ENCODE data around the gene STK32B. TPM values are rescaled to one million over a fixed set of nuclear protein-coding genes. Genes with fewer than 3 reads are reported as not detected.

STK32B gene
- total and polyA plus RNA-seq, 7 experiments from 2014 or later, result 1.7 TPM; not detected in 6

GRCh38 chr4:5034206-5034605 lies 17.1 kb upstream of the STK32B start:
- H3K9me3 ChIP-seq (ENCODE audit: control insufficient read depth in 2 of 3, low read length in 3 of 3), result no peaks in the 10 kb centered on the region
- no peak overlapping the region for H3K4me3 ChIP-seq (ENCODE audit: low read length)
- intact Hi-C loops (cut with micrococcal nuclease), result no loop called here
- no peaks in the 10 kb centered on the region for H3K36me3 ChIP-seq (ENCODE audit: control insufficient read depth in 2 of 3, insufficient read depth in 3 of 3, low read length in 3 of 3)
- H3K4me1 ChIP-seq (ENCODE audit: control insufficient read depth in 2 of 2, insufficient read depth in 2 of 2, low read length in 2 of 2), result no peaks in the 10 kb centered on the region
- Mint-ChIP-seq H3K27me3 (peaks cover 0 to 11% (median 0%) of the 10 kb centered on the region in 5 donors), H3K27ac (no peak overlapping the region), H3K4me1 (peaks cover 4 to 12% (median 6%) of the 10 kb centered on the region in 7 donors), H3K4me3 (no peak overlapping the region), H3K9me3 (no peaks in the 10 kb centered on the region), H3K36me3 (no peaks in the 10 kb centered on the region)
- DNase-seq, result no peak
- no peaks in the 10 kb centered on the region for H3K27me3 ChIP-seq (ENCODE audit: control insufficient read depth in 2 of 2, insufficient read depth in 2 of 2, low read length in 2 of 2)
- H3K27ac ChIP-seq (ENCODE audit: low read depth, low read length), result no peak overlapping the region
- ChIA-PET CTCF (no interaction called here), POLR2A (no interaction called here)
- ATAC-seq, result no peak

GRCh38 chr4:5036239-5036638 lies 15.0 kb upstream of the STK32B start:
- ChIA-PET POLR2A (no interaction called here), CTCF (interaction anchor here (0.7 kb wide), 1 partner anchor 112 kb away, joined by 3 read pairs; no protein-coding TSS in a partner anchor)
- Mint-ChIP-seq H3K36me3 (no peaks in the 10 kb centered on the region), H3K4me1 (peaks cover 5 to 12% (median 6%) of the 10 kb centered on the region in 7 donors), H3K9me3 (no peaks in the 10 kb centered on the region), H3K27me3 (peaks cover 0 to 11% (median 5%) of the 10 kb centered on the region in 5 donors), H3K4me3 (no peak overlapping the region), H3K27ac (no peak overlapping the region)
- H3K4me3 ChIP-seq (ENCODE audit: low read length), result no peak overlapping the region
- H3K36me3 ChIP-seq (ENCODE audit: control insufficient read depth in 2 of 3, insufficient read depth in 3 of 3, low read length in 3 of 3), result no peaks in the 10 kb centered on the region
- no peaks in the 10 kb centered on the region for H3K9me3 ChIP-seq (ENCODE audit: control insufficient read depth in 2 of 3, low read length in 3 of 3)
- intact Hi-C loops (cut with micrococcal nuclease), result no loop called here
- no peaks in the 10 kb centered on the region for H3K27me3 ChIP-seq (ENCODE audit: control insufficient read depth in 2 of 2, insufficient read depth in 2 of 2, low read length in 2 of 2)
- no peaks in the 10 kb centered on the region for H3K4me1 ChIP-seq (ENCODE audit: control insufficient read depth in 2 of 2, insufficient read depth in 2 of 2, low read length in 2 of 2)
- ATAC-seq, result no peak
- no peak for DNase-seq
- H3K27ac ChIP-seq (ENCODE audit: low read depth, low read length), result no peak overlapping the region

GRCh38 chr4:5037553-5038551 lies 13.4 kb upstream of the STK32B start:
- no peaks in the 10 kb centered on the region for H3K4me1 ChIP-seq (ENCODE audit: control insufficient read depth in 2 of 2, insufficient read depth in 2 of 2, low read length in 2 of 2)

GRCh38 chr4:5039800-5040199 lies 11.5 kb upstream of the STK32B start:
- CTCF ChIA-PET, result no interaction called here

More at GRCh38 chr4:5037553-5038551, 13.4 kb upstream of the STK32B start:
- POLR2A ChIA-PET, result no interaction called here
- no peaks in the 10 kb centered on the region for H3K36me3 ChIP-seq (ENCODE audit: control insufficient read depth in 2 of 3, insufficient read depth in 3 of 3, low read length in 3 of 3)
- Mint-ChIP-seq H3K9me3 (no peaks in the 10 kb centered on the region), H3K4me1 (peaks cover 5 to 12% (median 6%) of the 10 kb centered on the region in 7 donors), H3K27ac (no peak overlapping the region), H3K27me3 (peaks cover 0 to 20% (median 8%) of the 10 kb centered on the region in 5 donors), H3K4me3 (no peak overlapping the region), H3K36me3 (no peaks in the 10 kb centered on the region)
- no peaks in the 10 kb centered on the region for H3K27me3 ChIP-seq (ENCODE audit: control insufficient read depth in 2 of 2, insufficient read depth in 2 of 2, low read length in 2 of 2)
- CTCF ChIA-PET, result no interaction called here
- H3K27ac ChIP-seq (ENCODE audit: low read depth, low read length), result no peak overlapping the region
- intact Hi-C loops (cut with micrococcal nuclease), result no loop called here
- H3K9me3 ChIP-seq (ENCODE audit: control insufficient read depth in 2 of 3, low read length in 3 of 3), result no peaks in the 10 kb centered on the region
- no peak overlapping the region for H3K4me3 ChIP-seq (ENCODE audit: low read length)
- peak; percentile 54 for ATAC-seq
- no peak for DNase-seq

GRCh38 chr4:5040856-5041620 lies 10.2 kb upstream of the STK32B start:
- Histone ChIP-seq H3K4me3 (ENCODE audit: low read length) (no peak overlapping the region), H3K4me1 (ENCODE audit: control insufficient read depth in 2 of 2, insufficient read depth in 2 of 2, low read length in 2 of 2) (no peaks in the 10 kb centered on the region), H3K27me3 (ENCODE audit: control insufficient read depth in 2 of 2, insufficient read depth in 2 of 2, low read length in 2 of 2) (no peaks in the 10 kb centered on the region), H3K9me3 (ENCODE audit: control insufficient read depth in 2 of 3, low read length in 3 of 3) (no peaks in the 10 kb centered on the region), H3K36me3 (ENCODE audit: control insufficient read depth in 2 of 3, insufficient read depth in 3 of 3, low read length in 3 of 3) (no peaks in the 10 kb centered on the region), H3K27ac (ENCODE audit: low read depth, low read length) (no peak overlapping the region)
- intact Hi-C loops (cut with micrococcal nuclease), result no loop called here
- Mint-ChIP-seq H3K36me3 (peaks cover 0 to 10% (median 0%) of the 10 kb centered on the region in 5 donors), H3K27ac (no peak overlapping the region), H3K4me3 (no peak overlapping the region), H3K9me3 (peaks cover 0 to 8% (median 0%) of the 10 kb centered on the region in 11 donors), H3K4me1 (peaks cover 0 to 10% (median 0%) of the 10 kb centered on the region in 7 donors), H3K27me3 (peaks cover 0 to 36% (median 26%) of the 10 kb centered on the region in 5 donors)
- POLR2A ChIA-PET, result no interaction called here
- no peak for ATAC-seq
- CTCF ChIA-PET, result no interaction called here
- DNase-seq, result no peak

More at GRCh38 chr4:5039800-5040199, 11.5 kb upstream of the STK32B start:
- Mint-ChIP-seq H3K4me1 (peaks cover 0 to 8% (median 0%) of the 10 kb centered on the region in 7 donors), H3K27me3 (peaks cover 0 to 24% (median 15%) of the 10 kb centered on the region in 5 donors), H3K27ac (no peak overlapping the region), H3K4me3 (no peak overlapping the region), H3K9me3 (no peaks in the 10 kb centered on the region), H3K36me3 (no peaks in the 10 kb centered on the region)
- H3K36me3 ChIP-seq (ENCODE audit: control insufficient read depth in 2 of 3, insufficient read depth in 3 of 3, low read length in 3 of 3), result no peaks in the 10 kb centered on the region
- no peak overlapping the region for H3K4me3 ChIP-seq (ENCODE audit: low read length)
- ATAC-seq (no peak), DNase-seq (no peak)
- intact Hi-C loops (cut with micrococcal nuclease), result no loop called here
- POLR2A ChIA-PET, result no interaction called here
- no peaks in the 10 kb centered on the region for H3K4me1 ChIP-seq (ENCODE audit: control insufficient read depth in 2 of 2, insufficient read depth in 2 of 2, low read length in 2 of 2)
- H3K27ac ChIP-seq (ENCODE audit: low read depth, low read length), result no peak overlapping the region
- no peaks in the 10 kb centered on the region for H3K9me3 ChIP-seq (ENCODE audit: control insufficient read depth in 2 of 3, low read length in 3 of 3)
- H3K27me3 ChIP-seq (ENCODE audit: control insufficient read depth in 2 of 2, insufficient read depth in 2 of 2, low read length in 2 of 2), result no peaks in the 10 kb centered on the region

- CTCF ChIA-PET, result no interaction called here
- Mint-ChIP-seq H3K4me1 (peaks cover 0 to 10% (median 0%) of the 10 kb centered on the region in 7 donors), H3K27me3 (peaks cover 0 to 43% (median 32%) of the 10 kb centered on the region in 5 donors), H3K27ac (no peak overlapping the region), H3K9me3 (peaks cover 0 to 9% (median 0%) of the 10 kb centered on the region in 11 donors), H3K36me3 (peaks cover 0 to 10% (median 0%) of the 10 kb centered on the region in 5 donors), H3K4me3 (no peak overlapping the region)
- DNase-seq, result no peak
- Histone ChIP-seq H3K27me3 (ENCODE audit: control insufficient read depth in 2 of 2, insufficient read depth in 2 of 2, low read length in 2 of 2) (no peaks in the 10 kb centered on the region), H3K4me1 (ENCODE audit: control insufficient read depth in 2 of 2, insufficient read depth in 2 of 2, low read length in 2 of 2) (no peaks in the 10 kb centered on the region), H3K36me3 (ENCODE audit: control insufficient read depth in 2 of 3, insufficient read depth in 3 of 3, low read length in 3 of 3) (no peaks in the 10 kb centered on the region), H3K27ac (ENCODE audit: low read depth, low read length) (no peak overlapping the region), H3K9me3 (ENCODE audit: control insufficient read depth in 2 of 3, low read length in 3 of 3) (no peaks in the 10 kb centered on the region), H3K4me3 (ENCODE audit: low read length) (no peak overlapping the region)
- POLR2A ChIA-PET, result no interaction called here
- intact Hi-C loops (cut with micrococcal nuclease), result no loop called here
- no peak for ATAC-seq
Observed at GRCh38 chr4:5041699-5042098, 9.6 kb upstream of the STK32B start.

Measured in naive thymus-derived CD4-positive, alpha-beta T cell (primary cell).